HG02885 (cell line): ENCODE results near the gene LRG1.
"Not testable (repeated sequence)": the region's sequence is repeated elsewhere in the genome, so short reads cannot be mapped to it uniquely, and the experiment has no call there.

Source experiments
- ATAC-seq: cut with Tn5 transposase; IDR thresholded peaks from one replicate; pipeline ENCODE4 v1.9.1; 2021; ENCODE audit warnings: mild to moderate bottlenecking; ENCODE audit not compliant: unreplicated experiment, poor library complexity

Gene LRG1

GRCh38 chr19:4576016-4576933 is 36.4 kb upstream of the LRG1 start:
- ATAC-seq = no peak

DNA sequence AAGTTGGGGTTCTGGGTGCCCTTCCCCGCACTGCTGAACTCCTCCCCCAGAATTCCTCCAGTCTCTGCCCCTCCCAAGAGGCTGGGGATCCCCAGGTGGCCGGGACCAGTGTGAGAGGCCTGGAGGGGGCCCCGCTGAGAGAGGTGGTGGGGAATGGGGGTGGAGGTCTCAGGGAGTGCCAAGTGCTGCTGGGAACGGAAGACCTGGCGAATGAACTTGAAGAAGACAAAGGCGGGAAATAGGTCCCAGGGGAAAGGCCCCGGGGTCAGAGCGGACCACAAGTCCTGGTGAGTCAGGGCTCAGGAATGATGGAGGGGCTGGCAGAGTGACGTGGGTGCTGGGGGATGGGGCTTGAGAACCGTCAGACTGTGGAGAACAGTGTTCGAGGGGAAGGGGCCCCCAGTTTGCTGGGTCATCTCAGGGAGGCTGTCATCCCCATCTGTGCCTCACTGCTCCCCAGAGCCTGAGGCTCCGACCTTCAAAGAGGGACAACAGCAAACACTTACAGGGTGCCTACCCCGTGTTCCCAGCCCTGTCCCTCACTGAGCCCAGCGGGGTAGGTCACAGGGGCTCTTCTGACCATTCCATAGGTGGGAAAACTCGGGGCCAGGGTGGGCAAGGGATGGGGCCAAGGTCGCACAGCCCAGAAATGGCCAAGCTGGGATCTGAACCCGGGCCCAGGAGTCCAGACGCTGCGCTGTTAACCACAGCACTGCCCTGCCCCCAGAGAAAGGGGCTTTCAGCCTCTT is 35.6 kb upstream of the LRG1 start:
- no peak for ATAC-seq

GRCh38 chr19:4573682-4574081 is 33.8 kb upstream of the LRG1 start:
- ATAC-seq = no peak

DNA sequence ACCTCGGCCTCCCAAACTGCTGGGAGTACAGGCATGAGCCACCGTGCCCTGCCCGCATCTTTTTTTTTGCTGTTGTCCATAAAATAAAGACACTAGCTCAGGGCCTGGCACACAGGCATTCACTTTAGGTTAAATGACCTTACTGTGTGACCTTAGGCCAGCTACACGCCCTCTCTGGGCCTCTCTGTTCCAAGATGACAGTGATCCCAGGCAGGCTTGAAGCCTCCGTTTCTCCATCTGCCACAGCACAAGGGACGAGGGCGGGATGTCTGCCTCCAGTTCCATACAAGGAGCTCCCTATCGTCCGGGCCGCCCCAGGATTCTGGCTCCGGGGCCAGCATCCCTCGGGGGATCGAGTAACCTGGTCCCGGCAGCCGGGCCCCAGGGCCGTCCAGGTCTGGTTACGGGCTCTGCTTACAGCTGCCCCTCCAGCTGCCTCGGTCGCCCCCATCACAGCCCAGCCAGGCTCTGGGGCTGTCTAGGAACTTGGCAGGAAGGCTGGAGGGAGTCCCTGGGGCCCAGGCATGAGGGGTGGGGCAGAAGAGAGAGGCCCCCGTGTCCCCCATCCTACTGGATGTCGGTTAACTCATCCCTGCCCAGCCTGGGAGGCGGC is 31.6 kb upstream of the LRG1 start:
- no peak for ATAC-seq

GRCh38 chr19:4570916-4571304 is 31.1 kb upstream of the LRG1 start:
- ATAC-seq = no peak

DNA sequence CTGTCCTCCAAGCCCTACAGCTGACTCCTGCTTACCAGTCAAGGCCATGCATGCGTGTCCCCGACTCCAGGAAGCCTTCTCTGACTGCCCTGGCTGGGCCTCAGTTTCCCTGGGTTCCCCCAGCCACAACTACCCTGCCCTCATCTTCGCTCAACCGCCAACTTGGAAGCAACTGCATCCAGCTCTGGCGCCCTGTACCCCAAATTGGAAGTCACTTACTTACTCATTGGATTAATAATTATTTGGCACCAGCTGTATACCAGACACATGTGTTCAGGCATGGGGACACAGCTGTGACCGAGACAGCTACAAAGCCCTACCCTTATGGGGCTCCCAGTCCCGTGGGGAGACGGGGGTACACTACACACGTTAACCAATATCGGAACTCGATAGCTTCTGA is 30.6 kb upstream of the LRG1 start:
- no peak for ATAC-seq

GRCh38 chr19:4568886-4569285 is 29.1 kb upstream of the LRG1 start:
- ATAC-seq = no peak

DNA sequence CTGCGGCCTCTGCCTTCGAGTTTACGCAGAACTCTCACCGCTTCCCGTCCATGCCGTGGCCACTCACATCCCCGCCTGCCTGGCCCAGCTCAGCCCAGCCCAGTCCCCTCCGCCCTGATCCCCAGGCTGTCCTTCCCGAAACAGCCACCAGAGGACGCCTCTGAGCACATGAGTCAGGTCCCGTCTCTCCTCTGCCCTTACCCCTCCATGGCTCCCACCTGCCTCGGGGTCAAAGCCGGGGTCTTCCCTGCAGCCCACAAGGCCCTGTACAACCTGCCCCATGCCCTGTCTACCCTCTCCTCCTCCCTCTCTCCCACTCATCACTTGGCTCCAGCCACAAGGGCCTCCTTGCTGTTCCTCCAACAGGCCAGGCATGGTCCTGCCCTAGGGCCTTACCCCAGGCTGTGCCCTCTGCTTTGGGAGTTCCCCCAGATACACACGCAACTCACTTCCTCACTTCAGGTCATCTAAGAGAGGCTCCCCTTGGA is 27.8 kb upstream of the LRG1 start:
- ATAC-seq = no peak

GRCh38 chr19:4566402-4567051 is 26.7 kb upstream of the LRG1 start:
- ATAC-seq = no peak

DNA sequence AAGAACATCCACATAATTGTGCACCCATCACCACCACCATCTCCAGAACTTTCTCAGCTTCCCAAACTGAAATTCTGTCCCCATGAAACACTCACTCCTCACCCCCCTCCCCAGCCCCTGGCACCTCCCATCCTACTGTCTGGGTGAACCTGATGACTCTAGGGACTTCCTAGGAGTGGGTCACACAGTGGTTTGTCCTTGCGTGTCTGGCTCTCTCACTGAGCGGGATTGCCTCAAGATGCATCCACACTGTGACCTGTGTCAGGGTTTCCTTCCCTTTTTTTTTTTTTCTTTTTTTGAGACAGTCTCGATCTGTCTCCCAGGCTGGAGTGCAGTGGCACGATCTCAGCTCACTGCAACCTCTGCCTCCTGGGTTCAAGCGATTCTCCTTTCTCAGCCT is 23.7 kb upstream of the LRG1 start:
- ATAC-seq = not testable (repeated sequence)

DNA sequence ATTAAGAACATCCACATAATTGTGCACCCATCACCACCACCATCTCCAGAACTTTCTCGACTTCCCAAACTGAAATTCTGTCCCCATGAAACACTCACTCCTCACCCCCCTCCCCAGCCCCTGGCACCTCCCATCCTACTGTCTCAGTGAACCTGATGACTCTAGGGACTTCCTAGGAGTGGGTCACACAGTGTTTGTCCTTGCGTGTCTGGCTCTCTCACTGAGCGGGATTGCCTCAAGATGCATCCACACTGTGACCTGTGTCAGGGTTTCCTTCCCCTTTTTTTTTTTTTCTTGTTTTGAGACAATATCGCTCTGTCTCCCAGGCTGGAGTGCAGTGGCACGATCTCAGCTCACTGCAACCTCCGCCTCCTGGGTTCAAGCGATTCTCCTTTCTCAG is 22.2 kb upstream of the LRG1 start:
- not testable (repeated sequence) for ATAC-seq

DNA sequence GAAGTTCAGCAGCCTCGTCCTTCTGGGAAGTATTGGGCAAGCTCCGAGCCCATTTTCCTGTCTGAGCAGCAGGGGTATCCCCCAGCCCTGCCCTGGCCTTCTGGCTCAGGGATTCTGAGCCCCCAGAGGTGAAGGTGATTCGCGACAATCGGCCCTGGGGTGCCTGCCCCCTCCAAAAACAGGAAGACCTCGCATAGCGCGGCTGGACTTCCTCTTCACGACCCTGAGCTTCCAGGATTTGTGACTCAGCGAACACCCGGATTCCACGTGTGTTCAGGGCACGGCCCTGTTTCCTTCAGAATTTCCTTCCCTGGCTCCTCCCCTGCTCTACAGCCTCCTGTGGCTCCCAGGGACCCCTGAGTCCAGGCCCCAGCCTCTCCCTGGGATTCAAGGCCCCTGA is 19.7 kb upstream of the LRG1 start, which contains the start of gene SEMA6B:
Gene SEMA6B, minus strand, starts transcription at position 116 of the 400 bp plus-strand sequence. CDS start 1,227 bp downstream, outside the sequence.
- no peak for ATAC-seq

- no peak for ATAC-seq
These were observed 18.4 kb upstream of the LRG1 start for GRCh38 chr19:4557971-4558941.

- no peak for ATAC-seq
These were observed 17.5 kb upstream of the LRG1 start for GRCh38 chr19:4557144-4557970.

GRCh38 chr19:4556597-4557127 is 16.8 kb upstream of the LRG1 start:
- ATAC-seq = no peak

DNA sequence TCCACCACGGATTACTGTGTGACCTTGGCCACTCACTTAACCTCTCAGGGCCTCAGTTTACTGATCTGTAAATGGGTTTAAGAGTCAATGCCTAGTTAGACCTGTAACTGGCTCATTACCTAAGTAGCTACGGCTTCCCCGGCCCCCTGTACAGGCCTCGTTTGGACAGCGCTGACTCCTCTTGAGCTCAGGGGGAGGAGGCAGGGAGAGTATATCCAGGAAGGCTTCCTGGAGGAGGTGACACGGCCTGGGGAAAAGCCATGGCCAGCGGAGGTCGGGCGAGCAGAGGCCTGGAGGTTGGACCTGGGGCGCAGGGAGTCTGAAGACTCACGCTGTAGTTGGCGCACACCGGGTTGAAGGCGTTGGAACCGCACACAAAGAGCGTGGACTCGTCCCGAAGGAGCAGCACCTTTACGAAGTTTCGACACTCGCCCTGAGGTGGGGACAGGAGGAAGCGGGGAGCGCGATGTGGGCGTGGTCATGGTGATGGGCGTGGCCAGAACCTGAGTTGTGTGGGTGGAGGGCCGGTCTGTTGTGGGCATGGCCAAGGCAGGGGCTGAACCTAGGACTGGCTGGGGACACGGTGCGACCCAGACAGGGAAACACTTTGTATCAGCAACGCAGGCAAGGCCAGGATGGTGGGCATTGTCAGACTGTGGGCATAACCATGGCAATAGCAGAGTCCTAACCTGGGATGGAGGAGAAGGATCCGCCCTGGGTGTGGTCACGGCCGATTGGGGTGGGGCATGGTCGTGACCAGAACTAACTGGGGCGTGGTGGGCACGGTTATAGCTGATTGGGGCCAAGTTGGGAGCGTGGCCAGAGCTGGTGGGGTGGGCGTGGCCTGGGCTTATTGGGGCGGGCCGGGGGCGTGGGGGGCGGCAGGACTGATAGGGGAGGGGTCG is 16.1 kb upstream of the LRG1 start:
- ATAC-seq = no peak

GRCh38 chr19:4554717-4555116 is 14.9 kb upstream of the LRG1 start:
- no peak for ATAC-seq
